NOMO-1 treated with dmso at 0.1 percent for 144 hours (cell line): Measurements from ENCODE around the gene AFF3.
"Not testable (repeated sequence)": the region's sequence is repeated elsewhere in the genome, so short reads cannot be mapped to it uniquely, and the experiment has no call there.

Experiments
- DNase-seq: peaks from one replicate; lab custom pipeline; 2025; ENCODE audit not compliant: unreplicated experiment; lab: John Stamatoyannopoulos, UW

The AFF3 gene

DNA sequence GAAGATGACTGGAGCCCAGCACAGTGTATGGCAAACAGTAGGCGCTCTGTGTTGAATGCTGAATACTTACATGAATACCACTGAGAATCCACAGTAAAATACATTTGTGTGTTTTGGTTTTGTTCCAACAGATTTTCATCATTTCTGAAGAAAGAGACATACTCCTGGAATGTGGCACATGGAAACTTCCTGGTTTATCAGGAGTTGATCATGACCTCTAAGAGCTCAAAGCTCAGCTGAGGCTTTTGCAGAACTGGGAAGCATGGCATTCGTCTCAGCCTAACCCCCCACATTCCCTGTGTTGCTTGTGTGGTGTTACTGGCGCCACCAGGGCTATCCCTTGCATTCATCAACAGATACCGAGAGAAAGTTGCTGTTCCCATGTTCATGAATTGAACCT is 335.6 kb downstream of the AFF3 start:
- no peak for DNase-seq

DNA sequence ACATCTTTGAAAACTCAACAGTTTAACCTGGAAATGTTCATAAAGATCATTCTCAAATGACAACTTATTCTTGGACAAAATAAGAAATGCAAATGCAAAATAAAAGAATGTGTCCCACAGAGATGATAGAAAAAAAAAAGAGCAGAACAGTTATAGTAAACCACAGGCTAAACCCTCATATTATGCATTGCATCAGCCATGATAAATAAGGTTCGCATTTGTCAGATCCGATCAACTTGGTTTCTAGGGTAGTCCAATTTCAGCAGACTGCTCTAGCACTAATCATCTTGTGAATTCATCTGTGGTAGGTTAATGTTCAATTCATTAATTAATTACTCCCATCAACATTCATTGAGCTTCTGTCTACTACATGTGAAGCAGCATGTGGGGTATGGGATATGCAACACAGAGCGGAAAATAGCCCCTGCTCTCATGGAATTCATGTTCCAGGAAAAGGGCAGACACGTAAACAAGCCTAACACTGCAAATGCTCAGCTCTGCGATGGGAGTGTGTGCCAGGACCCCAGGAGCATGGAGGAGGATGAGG is 336.4 kb downstream of the AFF3 start:
- no peak for DNase-seq

DNA sequence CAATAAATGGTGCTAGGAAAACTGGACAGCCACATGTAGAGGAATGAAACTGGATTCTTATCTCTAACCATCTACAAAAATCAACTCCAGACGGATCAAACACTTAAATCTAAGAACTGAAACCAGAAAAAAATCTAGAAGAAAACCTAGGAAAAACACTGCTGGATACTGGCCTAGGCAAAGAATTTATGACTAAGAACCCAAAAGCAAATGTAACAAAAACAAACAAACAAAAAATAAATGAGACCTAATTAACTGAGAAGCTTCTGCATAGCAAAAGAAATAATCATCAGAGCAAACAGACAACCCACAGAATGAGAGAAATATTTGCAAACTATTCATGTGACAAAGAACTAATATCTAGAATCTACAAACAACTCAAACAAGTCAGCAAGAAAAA is 338.5 kb downstream of the AFF3 start:
- no peak for DNase-seq

DNA sequence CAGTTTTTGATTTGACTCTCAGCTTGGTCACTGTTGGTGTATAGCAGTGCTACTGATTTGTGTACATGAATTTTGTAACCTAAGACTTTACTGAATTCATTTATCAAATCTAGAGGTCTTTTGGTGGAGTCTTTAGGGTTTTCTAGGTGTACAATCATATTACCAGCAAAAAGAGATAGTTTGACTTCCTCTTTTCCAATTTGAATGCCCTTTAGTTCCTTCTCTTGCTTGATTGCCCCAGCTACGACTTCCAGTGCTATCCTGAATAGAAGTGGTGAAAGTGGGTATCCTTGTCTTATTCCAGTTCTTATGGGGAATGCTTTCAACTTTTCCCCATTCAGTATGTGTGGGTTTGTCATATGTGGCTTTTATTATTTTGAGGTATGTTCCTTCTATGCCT is 339.7 kb downstream of the AFF3 start:
- DNase-seq, result peak; percentile 9

DNA sequence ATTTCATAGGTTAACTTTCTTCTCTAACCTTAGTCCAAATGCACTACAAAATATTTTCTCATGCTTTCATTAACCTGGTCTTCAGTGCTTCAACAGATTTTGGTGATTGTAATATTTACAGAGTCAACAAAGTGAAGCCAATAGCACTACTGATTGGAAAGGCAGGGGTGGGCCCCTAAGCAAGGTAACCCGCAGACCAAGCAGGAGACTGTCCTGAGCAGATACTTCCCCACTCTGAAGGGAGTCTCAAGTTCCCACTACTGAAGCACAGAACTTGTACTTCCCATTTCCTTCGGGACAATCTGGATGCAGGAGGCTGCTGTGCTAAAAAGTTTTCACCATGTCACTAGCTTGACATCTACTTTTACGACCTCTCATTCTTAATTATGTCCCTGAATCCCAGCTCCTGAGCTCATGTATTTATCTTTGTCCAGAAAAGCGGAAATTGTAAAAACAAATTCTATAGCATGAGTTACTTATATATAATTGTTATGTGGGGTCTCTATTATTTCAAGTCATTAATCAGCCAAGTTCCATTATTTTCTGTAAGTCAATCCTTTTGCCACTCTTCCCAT is 341.0 kb downstream of the AFF3 start:
- no peak for DNase-seq

DNA sequence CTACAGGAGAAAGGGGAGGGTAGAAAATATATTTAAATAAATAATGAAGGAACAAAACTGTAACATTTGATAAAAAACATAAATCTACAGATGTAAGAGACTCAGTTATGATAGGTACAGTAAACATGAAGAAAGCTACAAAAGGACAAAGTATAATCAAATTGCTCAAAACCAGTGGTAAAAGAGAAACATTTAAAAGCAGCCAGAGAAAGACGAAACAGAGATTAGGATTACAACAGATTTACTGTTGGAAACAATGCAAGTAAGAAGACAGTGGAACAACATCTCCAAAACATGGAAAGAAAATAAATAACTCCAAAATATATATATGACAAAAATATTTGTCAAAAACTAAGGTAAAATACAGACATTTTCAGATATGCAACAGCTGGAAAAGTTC is 344.9 kb downstream of the AFF3 start:
- DNase-seq, result no peak

DNA sequence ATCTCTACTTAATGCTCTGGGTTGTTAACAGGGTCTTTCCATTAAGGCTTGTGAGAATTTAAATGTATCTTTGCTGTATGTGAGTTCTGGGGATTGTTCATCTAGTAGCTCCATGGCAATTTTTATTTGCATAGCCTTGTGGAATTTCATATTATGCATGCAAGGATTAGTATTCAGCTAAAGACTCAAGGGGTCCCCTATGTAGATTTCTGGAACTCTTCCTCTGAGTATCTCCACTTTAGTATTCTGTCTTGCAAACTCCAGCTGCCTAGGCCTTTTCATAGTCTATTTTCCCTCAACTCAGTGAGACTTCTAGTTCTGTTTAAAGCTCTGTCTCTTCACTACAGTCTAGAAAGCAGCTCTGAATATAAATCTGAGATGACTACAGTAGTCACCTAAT is 348.0 kb downstream of the AFF3 start:
- DNase-seq, result no peak

DNA sequence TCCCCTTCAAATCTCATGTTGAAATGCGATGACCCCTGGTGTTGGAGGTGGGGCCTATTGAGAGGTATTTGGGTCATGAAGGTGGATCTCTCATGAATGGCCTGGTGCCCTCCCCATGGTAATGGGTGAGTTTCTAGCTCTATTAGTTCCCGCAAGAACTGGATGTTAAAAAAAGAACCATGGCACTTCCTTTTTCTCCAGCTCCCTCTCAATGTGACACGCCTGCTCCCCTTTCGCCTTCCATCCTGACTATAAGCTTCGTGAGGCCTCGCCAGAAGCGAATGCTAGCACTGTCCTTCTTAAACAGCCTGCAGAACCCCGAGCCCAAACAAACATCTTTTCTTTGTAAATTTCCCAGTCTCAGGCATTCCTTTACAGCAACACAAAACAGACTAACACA is 349.4 kb downstream of the AFF3 start:
- DNase-seq, result no peak

DNA sequence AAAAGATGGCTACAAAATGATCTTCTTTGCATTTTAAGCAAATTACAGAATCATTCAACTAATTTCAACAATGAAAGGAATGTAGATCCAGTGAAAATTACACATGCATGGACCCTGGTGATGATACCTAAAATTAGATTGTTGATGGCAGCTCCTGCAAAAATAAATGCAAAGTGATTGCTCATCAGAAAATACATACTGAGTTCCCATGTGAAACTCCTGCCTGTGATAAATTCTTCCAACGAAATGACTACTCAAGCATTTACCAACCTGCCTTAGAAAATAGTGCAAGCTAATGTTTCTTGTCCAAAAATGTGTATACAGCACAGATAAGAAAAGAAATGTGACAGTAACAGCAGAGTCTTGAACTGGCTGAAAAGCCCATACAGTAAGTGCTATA is 352.5 kb downstream of the AFF3 start:
- DNase-seq, result no peak

DNA sequence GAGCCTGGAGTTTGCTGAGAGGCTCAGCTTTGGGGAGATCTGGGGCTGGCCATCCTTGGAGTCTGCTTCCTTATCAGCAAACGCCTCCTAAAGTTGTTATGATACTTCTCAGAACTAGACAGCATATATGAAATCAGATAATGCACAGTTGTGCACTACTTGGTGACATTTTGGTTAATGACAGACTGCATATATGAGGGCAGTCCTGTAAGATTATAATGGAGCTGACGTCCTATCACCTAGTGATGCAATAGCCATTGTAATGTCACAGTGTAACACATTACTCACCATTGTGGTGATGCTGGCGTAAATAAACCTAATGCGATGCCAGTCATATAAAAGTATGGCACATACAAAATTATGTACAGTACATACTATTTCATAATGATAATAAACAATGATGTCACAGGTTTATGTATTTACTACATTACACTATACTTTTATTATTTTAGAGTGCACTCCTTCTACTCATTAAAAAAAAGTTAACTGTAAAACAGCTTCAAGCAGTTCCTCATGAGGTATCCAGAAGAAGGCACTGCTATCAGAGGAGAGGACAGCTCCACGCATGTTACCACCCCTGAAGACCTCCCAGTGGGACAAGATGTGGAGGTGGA is 354.5 kb downstream of the AFF3 start:
- DNase-seq, result no peak

DNA sequence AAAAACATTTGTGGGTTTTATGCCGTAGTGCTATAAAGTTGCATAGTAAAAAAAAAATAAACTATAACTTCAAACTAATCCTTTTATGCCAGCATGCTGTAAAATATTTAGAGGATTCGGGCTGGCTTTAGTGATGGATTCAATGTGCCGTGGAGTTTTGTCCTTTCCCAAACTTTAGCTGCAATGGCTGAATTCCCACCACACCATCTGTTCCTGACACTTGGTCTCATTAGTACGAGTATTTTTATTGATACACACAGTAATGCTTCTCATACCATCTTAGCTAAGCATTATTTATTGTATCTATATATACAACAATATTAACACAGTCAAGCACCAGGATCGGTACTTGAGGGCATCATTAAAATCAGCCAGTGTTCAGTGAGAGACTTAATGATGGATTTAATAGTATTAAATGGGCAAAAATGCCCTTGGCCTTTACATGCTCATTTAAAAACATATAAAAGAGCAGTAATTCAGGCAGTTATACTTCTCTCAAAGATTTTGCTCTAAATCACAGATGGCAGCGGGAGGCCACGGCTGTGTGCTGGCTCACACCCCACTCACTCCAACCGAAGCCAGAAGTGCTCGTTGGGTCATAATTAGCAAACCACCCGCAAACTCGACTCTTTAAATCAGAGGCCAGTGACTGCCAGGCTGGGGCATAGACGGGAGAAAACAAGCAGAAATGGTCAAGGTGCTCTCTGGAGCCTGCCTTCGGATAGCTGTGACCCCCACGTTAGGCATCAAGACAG is 355.6 kb downstream of the AFF3 start:
- DNase-seq, result no peak

DNA sequence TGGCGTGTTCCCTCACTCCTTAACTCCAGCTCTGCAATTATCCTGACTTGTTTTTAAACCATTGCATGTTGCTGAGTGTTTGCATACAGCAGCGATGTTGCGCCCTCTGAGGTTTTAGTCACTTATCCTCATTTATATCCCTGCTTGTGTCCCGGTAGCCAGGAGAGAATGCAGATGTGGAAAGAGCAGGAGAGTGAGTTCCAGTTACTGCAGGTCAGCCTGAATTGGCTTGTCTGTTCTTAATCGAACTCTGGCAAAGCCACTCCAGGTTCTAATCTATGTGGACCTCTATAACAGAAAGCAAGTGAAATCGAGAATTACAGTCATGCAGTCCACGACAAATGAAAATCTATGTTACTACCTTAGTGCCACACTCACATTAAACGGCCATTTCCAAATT is 357.4 kb downstream of the AFF3 start:
- DNase-seq, result no peak

DNA sequence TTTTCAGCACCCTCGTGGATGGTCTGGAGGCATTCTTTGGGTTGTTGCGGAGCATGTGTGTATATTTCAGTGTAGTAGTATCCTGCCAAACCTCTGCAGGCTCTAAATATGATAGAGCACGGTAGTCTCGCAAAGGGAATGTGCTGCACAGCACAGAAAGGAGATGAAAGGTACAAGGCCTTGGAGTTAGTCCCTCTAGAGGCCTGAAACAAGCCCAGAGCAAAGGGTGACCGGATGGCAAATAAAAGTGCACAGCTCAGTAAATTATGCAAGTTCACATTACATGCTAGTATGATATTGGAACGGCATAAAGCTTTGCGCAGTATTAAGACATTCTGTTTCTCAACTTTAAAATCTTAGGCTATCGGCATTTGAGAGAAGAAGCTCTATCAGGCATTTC is 358.1 kb downstream of the AFF3 start:
- no peak for DNase-seq

DNA sequence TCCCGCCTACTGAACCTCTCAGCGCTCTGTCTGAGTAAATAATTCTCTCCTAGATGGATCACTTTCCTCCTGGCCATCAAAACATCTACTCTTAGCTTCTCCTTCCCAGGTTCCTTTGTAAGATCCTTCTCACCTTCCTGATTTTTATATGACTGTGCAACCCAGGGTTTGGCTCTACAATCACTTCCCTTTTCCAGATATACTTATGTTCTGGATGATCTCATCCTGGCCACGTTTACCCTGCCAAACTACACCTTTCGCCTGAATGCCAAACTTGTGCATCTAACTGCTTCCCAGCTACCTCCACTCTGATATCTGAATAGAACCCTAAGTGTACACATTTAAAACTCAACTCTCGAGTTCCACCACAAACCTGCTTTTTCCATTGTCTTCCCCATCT is 362.1 kb downstream of the AFF3 start:
- no peak for DNase-seq

DNA sequence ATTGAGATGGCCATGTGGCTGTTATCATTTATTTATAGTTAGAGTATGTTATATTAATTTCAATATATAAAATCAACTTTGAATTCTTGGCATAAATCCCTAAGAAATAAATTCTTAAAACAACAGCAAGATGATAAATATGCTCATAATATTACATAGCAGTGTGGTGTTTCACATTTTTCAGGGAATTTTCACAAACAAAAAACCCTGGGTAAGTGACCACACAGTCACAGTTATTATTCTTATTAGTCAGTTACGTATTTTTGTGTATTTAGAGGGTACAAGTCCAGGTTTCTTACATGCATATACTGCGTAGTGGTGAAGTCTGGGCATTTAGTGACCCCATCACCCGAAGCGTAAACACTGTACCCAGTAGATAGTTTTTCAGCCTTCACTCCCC is 363.1 kb downstream of the AFF3 start:
- no peak for DNase-seq

DNA sequence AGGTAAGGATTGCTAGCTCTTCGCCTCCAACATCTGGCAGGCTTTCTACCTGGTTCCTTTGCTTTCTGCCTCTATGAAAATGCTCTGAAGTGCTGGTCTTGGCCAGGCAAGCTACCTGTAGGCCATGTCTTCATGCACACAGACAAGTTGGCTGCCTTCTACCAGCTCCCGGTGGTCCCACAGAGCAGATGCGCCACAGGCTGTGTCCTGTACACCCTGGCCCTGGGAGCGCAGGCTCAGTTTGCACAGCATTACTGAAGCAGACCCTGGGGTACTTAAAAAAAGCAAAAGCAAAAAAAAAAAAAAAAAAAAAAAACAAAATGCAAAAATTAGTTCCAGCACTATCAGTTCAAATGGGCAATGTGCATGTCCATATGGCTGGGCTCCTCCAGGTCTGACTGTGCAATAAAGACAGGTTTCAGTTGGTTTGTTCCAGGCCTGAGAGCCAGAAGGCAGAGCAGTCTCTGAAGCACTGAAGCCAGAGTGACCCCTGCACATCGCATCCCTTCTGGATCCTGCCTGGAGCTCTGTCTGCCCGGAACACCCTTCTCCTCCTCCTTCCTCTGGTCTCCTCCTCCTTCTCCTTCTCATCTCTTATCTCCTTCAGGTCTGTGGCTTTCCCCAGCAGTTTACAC is 364.6 kb downstream of the AFF3 start:
- DNase-seq, result no peak

DNA sequence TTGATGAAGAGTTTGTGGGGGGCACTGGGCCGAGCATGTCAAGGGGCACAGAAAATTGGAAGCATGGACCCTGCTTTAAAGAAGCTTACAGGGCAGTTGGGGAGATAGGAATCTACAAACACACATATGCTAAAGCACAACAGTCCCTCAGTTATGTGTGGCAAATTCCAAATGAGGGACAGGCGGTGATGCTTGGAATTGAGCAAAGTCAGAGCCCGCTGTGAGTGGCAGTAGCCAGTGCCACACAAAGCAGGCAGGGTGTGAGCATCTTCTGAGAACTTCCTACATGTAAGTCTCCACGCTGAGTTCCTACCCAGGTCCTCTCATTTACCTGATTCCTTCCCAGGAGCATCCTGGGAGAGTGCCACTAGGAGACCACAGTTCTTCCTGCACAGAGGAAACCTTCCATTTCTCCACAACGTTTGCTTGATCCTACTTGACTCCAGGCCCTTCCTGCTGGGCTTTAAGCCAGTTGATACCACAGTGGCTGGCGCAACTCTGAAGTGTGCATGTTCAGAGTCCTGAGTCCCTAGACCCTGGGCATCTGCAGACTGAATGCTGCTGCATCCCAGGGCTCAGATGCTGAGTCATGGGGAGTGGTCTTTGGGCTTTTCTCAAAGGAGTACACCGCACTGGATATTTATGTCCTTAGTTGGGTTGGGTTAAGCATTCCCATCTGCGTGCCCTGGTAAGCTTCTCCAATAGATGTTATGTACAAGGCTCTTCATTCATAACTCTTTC is 365.3 kb downstream of the AFF3 start:
- no peak for DNase-seq

DNA sequence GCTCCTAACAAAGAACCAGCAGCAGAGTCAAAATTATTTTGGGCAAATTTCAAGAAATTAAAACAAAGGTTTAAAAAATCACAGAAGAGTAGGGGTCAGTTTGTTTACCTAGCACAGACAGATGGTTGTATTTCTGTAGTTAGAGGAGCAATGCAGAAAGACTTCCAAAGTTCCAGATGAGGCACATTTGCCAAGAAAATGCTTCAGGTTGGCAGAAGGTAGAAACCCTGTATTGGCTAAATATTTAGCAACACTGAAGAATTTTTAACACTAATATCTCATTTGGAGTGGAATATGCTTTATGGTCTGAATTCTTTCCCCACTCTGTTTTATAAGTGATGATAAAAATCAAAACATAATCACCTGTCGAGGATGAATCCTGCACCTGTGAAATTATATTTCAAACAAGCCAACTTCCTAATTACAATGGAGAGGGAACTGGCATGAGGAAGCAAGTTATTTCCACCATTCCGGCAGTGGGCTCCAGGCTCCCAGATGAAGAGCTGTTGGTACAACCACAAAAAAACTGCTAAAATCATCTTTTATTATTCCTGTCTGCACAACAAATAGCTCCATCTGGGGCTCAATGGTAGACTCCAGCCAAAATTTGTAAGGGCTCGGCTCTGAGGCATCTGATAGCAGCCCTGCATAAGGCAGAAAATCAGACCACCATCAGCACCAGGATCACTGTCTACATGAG is 366.0 kb downstream of the AFF3 start:
- DNase-seq, result no peak

DNA sequence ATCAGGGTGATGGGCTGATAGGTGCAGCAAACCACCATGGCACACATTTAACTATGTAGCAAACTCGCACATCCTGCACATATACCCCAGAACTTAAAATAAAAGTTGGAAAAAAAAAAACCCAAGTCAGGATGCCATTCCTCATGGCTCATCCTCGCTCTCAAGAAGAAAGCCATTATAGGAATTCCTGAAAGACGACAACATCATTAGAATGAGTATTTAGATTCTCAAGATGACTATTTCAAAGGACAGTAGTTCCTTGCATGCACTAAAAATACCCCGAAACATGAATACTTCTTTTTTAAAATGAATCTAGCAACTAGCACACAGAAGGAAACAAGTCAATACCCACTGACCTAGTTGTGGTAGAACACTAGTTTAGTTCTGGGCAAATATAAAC is 366.8 kb downstream of the AFF3 start:
- DNase-seq, result no peak

DNA sequence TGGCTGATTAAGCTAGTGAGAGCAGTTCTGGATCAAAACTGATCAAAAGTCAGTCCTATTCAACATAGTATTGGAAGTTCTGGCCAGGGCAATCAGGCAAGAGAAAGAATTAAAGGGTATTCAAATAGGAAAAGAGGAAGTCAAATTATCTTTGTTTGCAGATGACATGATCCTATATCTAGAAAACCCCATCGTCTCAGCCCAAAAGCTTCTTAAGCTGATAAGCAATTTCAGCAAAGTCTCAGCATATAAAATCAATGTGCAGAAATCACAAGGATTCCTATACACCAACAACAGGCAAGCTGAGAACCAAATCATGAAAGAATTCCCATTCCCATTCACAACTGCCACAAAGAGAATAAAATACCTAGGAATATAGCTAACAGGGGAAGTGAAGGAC is 368.7 kb downstream of the AFF3 start:
- not testable (repeated sequence) for DNase-seq
